OCI-LY7 (cell line): ENCODE measurements around the gene SLC22A13.

Source experiments
- CTCF ChIP-seq: fragments of 200-600 bp; sonication (generic); conservative IDR thresholded peaks from 2 replicates; pipeline ENCODE4 v1.5.1; 2014; ENCODE audit warnings: mild to moderate bottlenecking, antibody characterized with exemption, low read length, moderate library complexity, mixed read lengths
- EZH2phosphoT487 ChIP-seq: fragments of 200-600 bp; sonication (generic); IDR thresholded peaks from 2 replicates; pipeline ENCODE4 v1.6.1; 2018; ENCODE audit warnings: low read depth, borderline replicate concordance, mild to moderate bottlenecking, mixed run types, antibody characterized with exemption, low read length, moderate library complexity, mixed read lengths

DNA sequence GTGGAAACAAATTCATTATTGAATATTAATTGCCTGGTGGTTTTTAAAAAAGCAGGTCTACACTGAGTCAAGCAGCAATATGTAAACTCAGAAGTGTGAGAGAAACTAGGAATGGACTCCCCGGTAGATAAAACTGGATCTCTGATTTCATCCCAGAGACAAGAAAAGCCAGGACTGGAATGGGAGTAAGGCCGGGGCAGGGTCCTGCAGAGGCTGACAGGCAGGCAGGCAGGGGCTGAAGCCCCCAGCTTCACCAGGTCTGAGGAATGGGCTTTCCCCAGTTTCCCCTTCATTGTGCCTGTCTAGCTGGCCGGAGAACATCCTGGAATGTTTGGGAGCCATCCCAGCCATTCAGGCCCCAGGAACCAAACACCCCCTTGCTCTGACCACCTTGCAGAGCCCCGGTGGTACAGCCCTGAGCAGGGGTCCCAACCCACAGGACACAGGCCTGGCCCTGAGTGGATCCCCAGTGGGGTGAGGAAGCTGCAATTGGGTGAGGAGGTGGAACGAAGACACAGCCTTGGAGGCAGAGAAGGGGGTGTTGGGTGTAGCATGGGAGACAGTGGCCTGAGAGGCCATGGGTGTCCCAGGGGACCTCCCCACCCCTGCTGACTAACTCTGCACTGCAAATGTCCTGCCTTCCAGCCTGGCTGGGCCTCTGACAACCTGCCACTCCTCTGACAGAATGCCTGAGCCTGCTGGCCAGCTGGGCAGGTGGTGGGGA is 49.3 kb downstream of the SLC22A13 start:
- TF ChIP-seq CTCF (no peak), EZH2phosphoT487 (no peak)
